Measurements from ENCODE around the gene LCORL. TPM values are rescaled to one million over a fixed set of nuclear protein-coding genes. Genes with fewer than 3 reads are reported as not detected.

LCORL gene
- total RNA-seq, 2 experiments from 2014 or later = 6.3 to 6.5 TPM

GRCh38 chr4:17810260-17811077 is 211.1 kb downstream of the LCORL start, which contains the start of the genes DCAF16 and NCAPG:
TSS of gene DCAF16 (minus strand) at chr4:17810757. CDS start at chr4:17804141, 6,616 bp downstream.
TSS of gene NCAPG (plus strand) at chr4:17810979. CDS start at chr4:17811078, 99 bp downstream.
- Mint-ChIP-seq H3K27ac (peak within 1 kb of the TSS; percentile 96), H3K4me3 (peak within 1 kb of the TSS; percentile 97), H3K4me1 (ENCODE audit: low read depth) (peaks cover 63% of the 10 kb centered on the region), H3K9me3 (no peaks in the 10 kb centered on the region), H3K27me3 (no peaks in the 10 kb centered on the region), H3K36me3 (ENCODE audit: low read depth) (peaks cover 40% of the 10 kb centered on the region)
- ATAC-seq (ENCODE audit: poor library complexity) (peak; percentile 86), DNase-seq (peak; percentile 97 to 100 (median 99))
- Histone ChIP-seq H3K9me3 (ENCODE audit: control insufficient read depth in 1 of 2, insufficient read depth in 1 of 2, low read length in 2 of 2) (no peaks in the 10 kb centered on the region), H3K4me1 (ENCODE audit: insufficient read depth, low read length) (peaks cover 20% of the 10 kb centered on the region), H3K4me3 (ENCODE audit: low read length) (peak within 1 kb of the TSS; percentile 92), H3K36me3 (ENCODE audit: insufficient read depth, low read length) (peaks cover 1% of the 10 kb centered on the region), H3K27me3 (ENCODE audit: control insufficient read depth in 1 of 2, insufficient read depth in 2 of 2, low read length in 2 of 2) (no peaks in the 10 kb centered on the region), H3K27ac (ENCODE audit: low read depth in 1 of 2, low read length in 2 of 2) (peak within 1 kb of the TSS; percentile 92 to 96)
- ChIA-PET CTCF (interaction anchor here (1.3 to 3.3 kb wide), 2 partner anchors 262 kb away, joined by 3 to 9 read pairs; no protein-coding TSS in a partner anchor), POLR2A (interaction anchor here (0.9 to 1.7 kb wide), 6 partner anchors 15 to 299 kb away, joined by 3 to 21 read pairs (median 5); partner anchors contain the start of genes LAP3, LCORL, MED28 and QDPR)
- TF ChIP-seq CTCF (IDR thresholded peaks at IDR 0.05) = no peak
- intact Hi-C loops (cut with DNase I, micrococcal nuclease) = loop anchor here (1.0 to 10.0 kb wide), 7 partner anchors 173 to 473 kb away; partner anchors contain the start of genes MED28 (in 2 of the 2), LAP3 (in 1 of the 2) and LCORL (in 1 of the 2)

GRCh38 chr4:17809667-17810066 is 211.9 kb downstream of the LCORL start:
- Histone ChIP-seq H3K4me3 (ENCODE audit: low read length) (peak overlapping the region; percentile 92), H3K36me3 (ENCODE audit: insufficient read depth, low read length) (peaks cover 8% of the 10 kb centered on the region), H3K27me3 (ENCODE audit: control insufficient read depth in 1 of 2, insufficient read depth in 2 of 2, low read length in 2 of 2) (no peaks in the 10 kb centered on the region), H3K4me1 (ENCODE audit: insufficient read depth, low read length) (peaks cover 20% of the 10 kb centered on the region), H3K27ac (ENCODE audit: low read depth in 1 of 2, low read length in 2 of 2) (peak overlapping the region; percentile 92 to 96), H3K9me3 (ENCODE audit: control insufficient read depth in 1 of 2, insufficient read depth in 1 of 2, low read length in 2 of 2) (no peaks in the 10 kb centered on the region)
- Mint-ChIP-seq H3K4me3 (peak overlapping the region; percentile 97), H3K4me1 (ENCODE audit: low read depth) (peaks cover 69% of the 10 kb centered on the region), H3K36me3 (ENCODE audit: low read depth) (peaks cover 48% of the 10 kb centered on the region), H3K9me3 (no peaks in the 10 kb centered on the region), H3K27ac (peak overlapping the region; percentile 96), H3K27me3 (no peaks in the 10 kb centered on the region)
- ChIA-PET CTCF (interaction anchor here (3.3 kb wide), 1 partner anchor 261 kb away, joined by 9 read pairs; no protein-coding TSS in a partner anchor), POLR2A (interaction anchor here (0.9 to 1.7 kb wide), 6 partner anchors 14 to 298 kb away, joined by 3 to 21 read pairs (median 5); partner anchors contain the start of genes LAP3, LCORL, MED28 and QDPR)
- DNase-seq (peak in 3 of 14 experiments; percentile 21 to 29 (median 24)), ATAC-seq (ENCODE audit: poor library complexity) (no peak)
- TF ChIP-seq CTCF (IDR thresholded peaks at IDR 0.05) = no peak
- intact Hi-C loops (cut with DNase I, micrococcal nuclease) = loop anchor here (1.0 to 10.0 kb wide), 8 partner anchors 172 to 472 kb away; partner anchors contain the start of genes MED28 (in 2 of the 2), LAP3 (in 1 of the 2) and LCORL (in 1 of the 2)

DNA sequence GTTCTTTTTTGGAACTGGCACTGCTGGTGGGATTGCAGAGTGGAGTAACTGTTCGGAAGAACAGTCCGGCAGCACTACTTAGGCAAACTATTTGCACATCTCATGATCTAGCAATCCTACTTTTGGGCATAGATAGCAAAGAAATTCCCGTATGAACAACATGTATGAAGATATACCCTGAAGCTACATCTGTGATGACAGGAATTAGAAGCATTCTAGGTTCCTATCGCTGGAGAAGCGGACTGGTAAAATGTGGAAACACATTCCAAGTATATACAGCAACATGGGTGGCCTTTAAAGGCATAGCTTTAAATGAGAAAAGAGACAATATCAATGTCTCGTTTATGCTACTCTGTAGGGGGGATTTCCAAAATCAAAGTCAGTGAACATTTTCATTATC is 214.1 kb downstream of the LCORL start:
- no peaks in the 10 kb centered on the region for H3K27me3 Mint-ChIP-seq
- peaks cover 84% of the 10 kb centered on the region for H3K4me1 Mint-ChIP-seq (ENCODE audit: low read depth)
- TF ChIP-seq CTCF (IDR thresholded peaks at IDR 0.05) = no peak
- ChIA-PET POLR2A (no interaction called here), CTCF (interaction anchor here (3.3 kb wide), 1 partner anchor 259 kb away, joined by 9 read pairs; no protein-coding TSS in a partner anchor)
- Histone ChIP-seq H3K4me3 (ENCODE audit: low read length) (no peak overlapping the region), H3K27me3 (ENCODE audit: control insufficient read depth in 1 of 2, insufficient read depth in 2 of 2, low read length in 2 of 2) (no peaks in the 10 kb centered on the region), H3K36me3 (ENCODE audit: insufficient read depth, low read length) (peaks cover 30% of the 10 kb centered on the region), H3K27ac (ENCODE audit: low read depth in 1 of 2, low read length in 2 of 2) (no peak overlapping the region), H3K4me1 (ENCODE audit: insufficient read depth, low read length) (peaks cover 20% of the 10 kb centered on the region), H3K9me3 (ENCODE audit: control insufficient read depth in 1 of 2, insufficient read depth in 1 of 2, low read length in 2 of 2) (no peaks in the 10 kb centered on the region)
- H3K36me3 Mint-ChIP-seq (ENCODE audit: low read depth) = peaks cover 70% of the 10 kb centered on the region
- ATAC-seq (ENCODE audit: poor library complexity) (no peak), DNase-seq (no peak)
- H3K9me3 Mint-ChIP-seq = no peaks in the 10 kb centered on the region
- H3K27ac Mint-ChIP-seq = peak overlapping the region; percentile 96
- intact Hi-C loops (cut with DNase I, micrococcal nuclease) = no loop called here
- H3K4me3 Mint-ChIP-seq = peak overlapping the region; percentile 75

Data from CD4-positive, alpha-beta T cell (primary cell).